Suppressor macrophage treated with lipopolysaccharide for 4 hours (primary cell): ENCODE data around the gene BABAM2.

ENCODE experiments used
- DNase-seq: peaks from one replicate; pipeline ENCODE4 v3.0.0-alpha.2; 2020

The BABAM2 gene

DNA sequence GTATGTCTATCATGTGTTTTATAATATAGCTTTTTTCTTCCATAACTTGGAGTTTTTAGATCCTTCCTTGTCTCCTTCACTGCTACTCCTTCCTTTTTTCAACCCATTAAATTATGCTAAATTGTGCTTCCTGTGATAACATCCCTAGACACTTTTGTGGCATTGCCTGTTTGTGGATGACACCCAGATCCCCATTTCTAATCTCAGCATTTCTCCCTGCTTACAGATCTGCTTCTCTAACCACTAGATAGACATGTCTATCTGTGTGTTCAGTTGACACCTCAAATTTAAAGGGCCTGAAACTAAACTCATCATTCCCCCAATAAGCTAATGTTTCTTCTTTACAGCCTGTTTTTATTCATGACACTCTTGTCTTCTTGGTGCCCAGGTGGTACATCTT lies 244.8 kb downstream of the BABAM2 start:
- no peak for DNase-seq

DNA sequence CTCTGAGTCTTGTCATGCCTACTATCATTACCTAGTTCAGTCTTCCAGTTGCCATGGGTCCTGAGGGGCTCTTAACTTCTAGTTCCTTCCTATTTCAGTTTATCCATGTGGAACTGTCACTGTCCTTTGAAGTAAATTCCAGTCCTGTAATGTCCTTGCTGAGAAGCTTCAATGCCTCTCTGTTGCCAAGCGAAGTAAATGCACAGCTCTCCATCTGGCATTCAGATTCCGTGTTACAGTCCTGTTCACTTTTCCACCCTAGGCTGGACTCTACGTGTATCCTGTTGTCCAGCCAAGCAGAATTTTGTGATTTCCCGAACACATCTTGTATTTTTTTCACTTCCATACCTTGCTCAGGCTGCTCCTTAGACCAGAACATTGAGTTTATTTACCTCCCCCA lies 245.3 kb downstream of the BABAM2 start:
- DNase-seq, result no peak

DNA sequence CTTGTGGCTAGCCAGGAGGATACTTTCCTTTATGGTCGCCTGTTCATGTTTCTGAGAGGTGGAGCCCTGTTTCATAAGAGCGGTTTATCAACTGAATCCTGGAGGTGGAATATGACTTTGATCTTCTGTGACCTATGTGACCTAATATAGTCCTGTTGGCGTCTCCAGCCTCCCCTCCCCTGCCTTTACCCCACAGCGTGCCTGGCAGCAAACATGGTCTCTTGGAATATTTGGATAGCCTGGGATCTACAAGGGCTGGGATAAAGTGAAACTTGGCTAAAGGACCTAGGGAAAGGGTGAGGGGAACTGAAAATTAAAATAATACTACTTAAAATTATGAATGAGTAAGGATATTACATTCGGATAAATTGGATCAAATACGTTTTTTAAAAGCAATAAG lies 246.0 kb downstream of the BABAM2 start:
- DNase-seq, result no peak

DNA sequence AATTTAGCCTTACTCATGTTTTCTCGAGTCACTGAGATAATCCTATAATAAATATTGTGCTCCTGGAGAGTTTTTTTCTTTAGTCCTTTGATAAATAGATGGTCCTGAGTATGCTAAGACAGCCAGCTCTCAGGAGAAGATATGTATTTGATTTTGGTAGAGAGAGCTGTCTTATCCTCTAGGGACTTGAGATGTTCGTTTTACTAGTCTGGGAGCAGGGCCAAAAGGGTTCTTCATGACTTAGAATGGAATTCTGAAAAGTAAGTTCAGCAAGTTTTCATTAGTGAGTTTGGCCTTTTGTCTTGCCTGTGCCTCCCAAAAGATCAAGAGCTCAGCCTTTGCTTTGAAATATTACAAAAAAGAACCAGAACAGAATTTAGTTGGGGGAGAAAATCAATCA lies 246.7 kb downstream of the BABAM2 start:
- DNase-seq, result no peak

DNA sequence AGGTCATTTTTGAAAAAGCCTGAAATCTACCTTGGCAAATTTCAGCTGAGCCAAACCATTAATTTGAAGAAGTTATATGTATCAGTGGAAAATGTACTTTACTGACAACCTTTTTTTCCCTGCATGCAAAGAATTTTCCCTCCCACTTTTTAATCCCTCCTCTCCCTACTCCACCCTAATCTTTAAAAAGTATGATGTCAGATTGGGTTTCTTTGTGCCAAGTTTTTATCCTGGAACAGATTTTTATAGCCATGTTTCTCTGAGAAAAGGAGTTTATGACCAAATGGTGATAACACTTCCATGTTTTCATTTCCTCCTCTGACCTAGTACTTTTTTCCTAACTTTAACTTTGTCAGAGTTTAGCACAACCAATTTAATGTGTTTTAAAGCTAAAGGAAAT lies 251.9 kb downstream of the BABAM2 start:
- no peak for DNase-seq

DNA sequence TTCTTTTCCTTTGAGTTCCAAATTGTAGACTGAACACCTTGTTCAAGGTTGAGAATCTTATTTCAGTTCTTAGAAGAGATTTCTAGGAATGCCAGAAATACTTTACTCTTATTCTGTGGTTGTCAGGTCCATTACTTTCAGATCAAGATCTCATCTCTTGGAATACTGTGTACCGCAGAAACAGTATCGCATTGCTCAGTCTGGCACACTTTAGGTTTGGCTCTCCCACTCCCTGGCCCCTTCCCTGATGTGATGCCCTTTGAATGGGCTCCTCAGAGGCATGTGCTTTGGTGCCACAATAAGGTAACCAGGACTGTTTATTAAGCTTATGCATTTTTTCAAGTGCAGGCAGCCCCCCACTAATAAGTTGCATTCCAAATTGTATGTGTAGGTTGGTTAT lies 257.5 kb downstream of the BABAM2 start:
- DNase-seq, result no peak

DNA sequence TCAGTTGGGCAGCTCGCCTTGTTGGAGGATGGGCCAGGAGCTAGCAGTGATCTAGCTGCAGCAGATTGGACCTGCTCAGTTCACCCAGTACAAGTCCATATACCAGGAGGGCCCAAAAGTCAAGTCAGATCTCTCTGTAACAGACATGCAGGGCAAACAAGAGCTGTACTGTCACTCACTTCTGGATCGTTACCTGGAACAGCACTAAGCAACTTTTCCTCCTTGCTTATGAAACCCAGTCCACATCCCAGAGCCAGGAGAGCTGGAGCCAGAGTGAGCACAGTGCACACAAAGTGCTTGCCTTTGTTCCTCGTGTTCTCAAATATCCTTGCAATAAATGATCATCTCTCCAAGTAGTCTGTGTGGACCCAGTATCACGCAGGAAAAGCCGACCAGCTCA lies 258.0 kb downstream of the BABAM2 start:
- no peak for DNase-seq

DNA sequence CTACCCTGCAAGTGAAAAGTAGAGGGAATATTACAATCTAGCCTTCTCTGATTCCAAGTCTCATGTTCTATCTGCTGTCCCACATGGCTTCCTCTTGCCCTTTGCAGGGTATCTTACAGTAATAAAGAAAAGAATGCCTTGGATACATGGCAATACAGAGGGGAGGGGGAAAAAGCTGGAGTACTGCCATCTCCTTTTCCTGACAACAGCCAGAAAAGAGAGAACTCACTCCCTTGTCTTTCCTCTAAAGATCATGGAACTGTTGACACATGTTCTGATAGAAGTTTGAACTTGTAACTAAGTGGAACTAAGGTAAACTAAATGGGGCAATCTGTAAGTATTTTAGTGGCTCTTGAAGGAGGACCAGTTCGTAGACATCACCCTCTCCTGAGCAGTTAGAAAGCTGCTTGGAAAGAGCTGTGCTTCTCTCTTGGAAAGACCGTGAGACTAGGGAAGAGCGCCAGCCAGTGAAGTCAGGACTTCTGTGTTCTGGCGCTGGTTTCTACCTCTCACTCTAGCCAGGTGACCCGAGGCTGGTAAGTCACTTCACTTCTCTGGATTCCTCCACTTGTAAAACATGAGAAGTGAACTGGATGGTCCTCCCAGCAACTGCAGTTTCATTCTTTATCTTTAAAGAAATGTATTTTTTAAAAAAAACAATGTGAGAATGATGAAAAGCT lies 259.8 kb downstream of the BABAM2 start:
- DNase-seq, result no peak

DNA sequence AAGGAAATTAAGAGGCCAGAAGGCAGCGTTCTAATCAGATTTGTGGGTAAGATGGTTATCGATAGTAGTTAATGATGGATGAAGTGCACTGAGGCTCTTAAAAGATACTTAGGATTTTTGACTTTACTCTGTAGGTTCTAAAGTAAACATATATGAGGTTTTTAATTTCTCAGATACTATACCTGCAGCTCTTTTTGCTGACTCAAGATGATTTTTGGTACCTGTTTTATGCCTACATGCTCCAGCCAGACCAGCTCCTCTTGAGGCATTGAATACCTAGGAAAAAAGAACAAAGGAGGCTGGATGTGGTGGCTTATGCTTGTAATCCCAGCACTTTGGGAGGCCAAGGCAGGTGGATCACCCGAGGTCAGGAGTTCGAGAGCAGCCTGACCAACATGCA lies 260.5 kb downstream of the BABAM2 start:
- DNase-seq, result no peak

DNA sequence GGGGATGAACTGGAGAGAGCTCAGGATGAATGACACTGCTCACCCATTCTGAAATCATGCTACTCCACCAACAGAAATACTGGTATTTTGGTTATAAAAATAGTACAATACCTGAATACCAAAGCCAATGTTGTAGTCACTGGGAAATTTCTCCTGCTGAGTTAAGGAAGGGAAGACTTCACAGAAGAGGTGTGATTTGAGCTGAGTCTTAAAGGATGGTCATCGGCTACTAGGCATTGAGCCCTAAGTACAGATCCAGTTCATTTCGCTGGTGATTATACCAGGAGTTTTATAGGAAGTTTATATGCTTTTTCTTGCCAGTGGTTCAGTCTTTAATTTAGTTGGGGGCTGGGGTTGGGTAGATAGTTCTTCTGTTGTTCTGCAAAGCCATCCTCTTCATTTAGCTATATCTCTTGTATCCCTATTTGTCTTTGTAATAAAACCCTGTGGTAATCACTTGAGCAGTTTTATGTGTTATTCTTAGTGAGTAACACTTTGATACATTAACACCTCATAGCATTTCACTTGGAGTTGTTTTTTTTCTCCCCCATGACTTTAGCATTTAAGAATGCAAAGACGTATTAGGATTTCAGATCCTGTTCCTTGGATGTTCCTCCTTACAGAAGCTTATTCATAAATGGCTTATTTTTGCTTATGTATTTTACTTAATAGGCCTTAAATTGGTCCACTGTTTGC lies 262.2 kb downstream of the BABAM2 start:
- no peak for DNase-seq

DNA sequence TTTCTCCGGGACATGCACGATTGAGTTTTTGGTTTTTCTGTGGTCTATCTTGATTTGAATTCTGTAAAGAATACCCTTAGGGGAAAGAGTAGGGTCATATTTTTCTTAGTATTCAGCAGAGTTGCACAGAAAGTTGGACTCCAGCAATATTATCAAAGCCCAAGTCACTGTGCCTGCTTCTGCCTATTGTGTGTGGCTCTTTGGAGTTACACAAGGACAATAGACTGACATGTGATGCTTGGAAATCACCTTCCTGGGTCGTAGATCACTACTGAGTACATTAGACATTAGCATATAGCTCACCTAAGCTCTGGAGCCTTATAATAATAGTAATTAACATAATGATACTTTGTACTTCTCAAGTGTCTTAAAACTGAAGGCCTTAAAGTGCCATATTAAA lies 263.3 kb downstream of the BABAM2 start:
- no peak for DNase-seq

DNA sequence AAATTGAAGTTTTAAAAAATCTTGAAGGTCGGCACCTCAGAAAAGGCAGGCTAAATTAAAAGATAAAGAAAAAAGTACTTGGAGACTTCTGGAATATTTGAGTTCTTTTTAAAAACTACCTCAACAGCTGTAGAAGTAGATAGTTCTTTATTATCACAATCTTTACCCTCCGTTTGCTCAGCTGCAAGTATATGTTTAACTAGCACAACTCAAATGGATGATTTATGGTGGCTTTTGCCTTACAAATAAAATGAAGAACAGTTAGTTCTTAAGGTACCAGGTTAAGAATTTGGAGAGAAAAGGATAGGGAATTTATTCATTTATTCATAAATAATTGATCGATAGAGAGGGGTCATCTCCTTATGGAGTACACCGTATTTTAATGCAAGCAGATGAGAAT lies 264.6 kb downstream of the BABAM2 start:
- DNase-seq, result no peak

DNA sequence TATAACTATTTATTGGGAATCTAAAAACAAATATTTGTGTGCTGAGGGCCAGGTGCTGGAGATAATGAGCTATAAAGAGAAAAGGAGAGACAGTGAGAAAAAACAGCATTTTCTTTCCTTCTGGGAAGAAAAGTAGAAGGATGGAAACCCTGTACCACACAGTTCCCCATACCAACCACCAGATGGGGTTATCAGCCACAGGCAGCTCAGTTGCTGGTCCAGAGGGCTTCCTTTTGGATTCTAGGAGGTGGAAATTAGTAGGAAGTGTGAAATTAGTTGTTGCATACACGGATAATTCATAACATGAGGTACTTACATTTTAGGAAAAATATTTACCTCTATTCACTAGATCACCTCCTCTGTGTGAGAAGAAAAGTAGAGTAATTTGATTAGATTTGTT lies 265.1 kb downstream of the BABAM2 start:
- peak; percentile 13 for DNase-seq

DNA sequence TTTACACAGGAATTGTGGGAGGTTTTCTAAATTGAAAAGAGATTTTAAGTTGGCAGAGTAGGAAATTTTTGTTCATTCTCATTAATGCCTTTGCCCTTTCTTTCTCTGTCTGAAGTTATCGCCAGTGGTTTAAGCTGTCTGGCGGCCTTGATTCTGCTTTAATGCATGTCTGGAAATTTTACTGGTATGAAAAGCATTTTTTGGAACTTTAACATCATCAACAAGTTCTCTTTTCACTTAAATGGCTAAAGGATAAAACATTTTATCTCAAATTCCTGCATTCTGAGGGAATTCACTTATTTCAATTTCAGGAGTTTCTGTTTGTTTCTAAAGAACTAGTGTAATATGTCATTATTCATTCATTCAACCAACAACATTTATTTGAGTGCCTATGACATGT lies 268.3 kb downstream of the BABAM2 start:
- no peak for DNase-seq

DNA sequence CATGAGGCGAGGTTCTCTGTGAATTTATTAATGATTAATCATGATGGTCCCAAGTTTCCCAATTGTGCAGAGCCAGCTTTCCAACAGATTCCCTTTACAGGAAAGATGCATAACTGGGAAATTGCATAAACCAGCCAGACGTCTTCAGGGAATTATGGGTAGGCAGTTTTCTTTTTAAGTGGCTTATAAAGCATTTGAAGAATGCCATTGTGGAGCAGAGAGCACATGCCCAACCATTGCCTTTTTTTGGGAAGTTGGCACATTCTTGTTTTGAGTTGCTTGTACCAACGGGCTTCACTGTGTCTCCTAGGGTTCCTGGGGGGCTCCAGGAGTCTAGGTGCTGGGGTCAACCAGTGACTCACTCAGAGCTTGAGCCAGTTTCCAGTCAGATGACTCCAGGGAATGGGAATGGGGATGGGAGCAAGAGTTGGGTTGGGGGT lies 270.5 kb downstream of the BABAM2 start:
- DNase-seq, result no peak

DNA sequence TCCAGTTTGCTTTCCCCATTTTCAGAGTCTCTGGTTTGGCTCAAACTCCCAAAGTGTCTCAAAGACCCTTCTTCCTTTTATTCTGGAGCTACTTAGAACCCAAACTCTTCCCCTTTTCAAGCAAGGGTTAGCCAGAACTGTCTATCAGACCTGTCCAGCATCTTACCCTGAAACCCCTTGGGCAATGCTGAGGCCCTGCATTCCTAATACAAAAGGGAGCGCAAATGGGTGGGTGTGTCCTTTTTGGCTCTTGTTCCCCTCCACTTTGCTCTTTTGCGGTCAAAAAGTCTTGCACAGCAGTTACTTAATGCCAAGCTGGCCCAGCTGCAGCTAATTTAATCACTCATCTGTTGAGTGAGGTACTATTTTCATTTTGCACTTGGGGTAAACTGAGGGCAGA lies 270.9 kb downstream of the BABAM2 start:
- no peak for DNase-seq

DNA sequence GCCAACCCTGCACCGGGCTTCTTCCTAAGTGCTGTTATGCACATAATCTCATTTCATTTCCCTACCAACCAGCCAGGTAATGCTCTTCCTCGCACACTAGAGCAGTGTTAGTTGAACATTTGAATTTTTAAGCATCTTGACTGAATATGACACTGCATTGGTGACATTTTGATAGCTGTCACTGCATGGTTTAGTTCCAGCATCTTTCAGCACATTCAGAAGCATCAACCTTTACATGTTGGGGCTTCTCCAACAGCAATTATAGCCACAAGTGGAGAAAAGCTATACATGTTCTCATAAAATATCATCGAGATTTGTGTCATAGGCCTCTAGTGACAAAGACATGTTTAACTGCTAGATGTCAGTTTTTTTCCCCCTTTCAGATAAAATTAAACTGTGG lies 272.0 kb downstream of the BABAM2 start:
- no peak for DNase-seq

DNA sequence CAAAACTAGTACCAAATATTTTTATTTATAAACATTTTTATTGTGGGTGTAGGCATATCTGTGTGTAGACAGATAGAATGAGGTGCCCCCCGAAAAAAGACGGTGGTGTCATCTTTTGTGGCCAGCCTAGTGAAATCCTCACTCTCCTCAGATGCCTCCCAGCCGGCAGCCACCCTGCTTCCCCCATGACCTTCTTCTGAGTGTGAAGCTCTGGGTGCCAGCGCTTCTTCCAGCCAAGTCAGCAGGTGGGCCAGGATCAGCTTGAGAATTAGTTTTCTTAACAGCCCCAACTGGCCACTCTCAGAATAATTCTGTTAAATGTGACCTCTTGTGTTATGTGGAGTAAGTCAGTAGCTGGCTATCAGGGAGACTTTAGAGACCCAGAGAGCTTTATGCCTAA lies 272.5 kb downstream of the BABAM2 start:
- no peak for DNase-seq

DNA sequence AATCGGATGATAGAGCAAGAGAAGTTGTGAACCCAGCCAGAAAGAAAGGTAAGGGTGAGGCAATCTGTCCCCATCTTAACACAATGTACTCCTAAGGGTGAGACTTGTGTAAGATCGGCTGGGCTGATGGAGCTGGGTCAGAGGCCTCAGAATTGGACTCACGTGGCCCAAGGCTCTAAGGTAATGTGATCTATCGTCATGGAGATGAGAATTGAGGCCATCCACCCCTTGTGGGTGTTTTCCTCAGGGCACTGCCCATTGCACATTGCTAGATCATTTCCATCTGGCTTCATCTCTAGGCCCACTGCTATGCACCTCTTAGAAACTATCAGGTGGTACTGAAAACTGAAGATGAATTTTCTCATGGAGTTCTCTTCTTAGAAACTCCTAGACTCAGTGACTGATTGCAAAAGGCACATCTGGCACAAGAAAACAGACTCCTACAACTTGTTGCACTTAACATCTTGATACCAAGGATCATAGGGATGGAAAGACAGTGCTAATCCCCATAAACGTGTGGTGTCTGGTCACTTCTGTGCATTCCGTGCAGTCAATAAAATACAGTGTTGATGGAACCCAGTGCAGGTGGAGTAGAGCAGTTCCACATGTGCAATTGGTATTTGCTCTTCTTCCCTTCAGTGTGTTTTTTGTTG lies 273.2 kb downstream of the BABAM2 start:
- no peak for DNase-seq

DNA sequence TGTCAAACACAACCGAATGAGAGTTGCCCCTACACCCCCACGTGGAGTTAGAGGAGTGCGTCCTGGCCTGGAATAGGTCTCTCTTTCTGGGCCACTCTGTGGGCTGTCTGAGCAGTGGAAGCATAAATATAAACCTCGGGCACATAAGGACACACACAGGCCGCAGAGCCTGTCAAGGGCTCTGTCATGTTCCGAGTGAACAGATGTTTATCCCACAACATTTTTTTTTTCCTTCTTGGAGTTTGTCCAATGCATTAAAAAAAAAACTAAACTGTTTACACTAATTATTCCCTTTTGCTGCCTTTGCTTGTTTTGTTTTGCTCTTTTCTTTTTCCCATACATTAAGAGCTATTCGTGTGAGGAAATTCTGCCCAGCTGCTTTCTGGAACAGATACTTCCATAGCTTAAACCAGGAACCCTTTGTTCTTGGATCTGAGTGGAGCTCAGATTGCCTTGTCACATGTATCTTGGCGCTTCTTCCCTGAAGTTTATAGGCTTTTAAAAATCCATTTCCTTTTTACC lies 273.8 kb downstream of the BABAM2 start:
- no peak for DNase-seq

DNA sequence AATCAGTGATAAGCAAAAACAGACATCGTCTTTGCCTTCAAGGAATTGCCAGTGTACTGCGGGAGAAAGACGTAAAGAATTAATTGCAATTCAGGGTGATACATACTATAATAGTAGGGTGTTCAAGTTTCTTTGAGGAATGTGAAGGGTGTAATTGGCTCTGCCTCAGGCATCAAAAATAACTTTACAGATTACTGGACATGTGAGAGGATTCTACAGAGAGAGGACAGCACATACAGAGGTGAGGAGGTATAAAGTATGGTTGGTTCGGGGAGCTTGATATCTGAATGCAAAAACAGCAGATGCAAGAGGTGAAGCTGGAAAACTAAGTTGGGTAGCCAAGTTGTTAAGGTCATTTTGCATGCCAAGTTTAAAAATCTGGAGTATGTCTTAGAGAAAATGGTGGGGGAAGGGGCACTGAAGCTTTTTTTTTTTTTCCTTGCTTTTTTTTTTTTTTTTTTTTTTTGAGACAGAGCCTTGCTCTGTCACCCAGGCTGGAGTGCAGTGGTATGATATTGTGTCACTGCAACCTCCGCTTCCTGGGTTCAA lies 274.6 kb downstream of the BABAM2 start:
- no peak for DNase-seq

DNA sequence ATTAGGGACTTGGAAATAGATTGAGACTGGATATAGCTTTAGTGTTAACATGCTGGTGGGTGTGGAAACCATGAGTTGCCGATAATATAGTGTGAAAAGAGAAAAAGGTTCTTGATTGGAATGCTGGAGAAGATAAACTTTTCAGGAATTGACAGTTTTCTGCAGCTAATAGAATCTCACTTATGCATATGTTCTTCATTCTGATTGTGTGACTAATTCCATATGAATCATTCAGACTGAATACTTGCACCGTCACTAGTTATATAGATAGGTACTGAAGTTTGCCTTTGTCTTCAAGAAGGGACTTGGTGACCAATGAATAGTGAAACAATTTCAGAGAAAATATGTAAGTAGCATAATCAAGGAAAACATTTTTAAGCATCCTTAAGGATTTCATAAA lies 276.4 kb downstream of the BABAM2 start:
- no peak for DNase-seq

DNA sequence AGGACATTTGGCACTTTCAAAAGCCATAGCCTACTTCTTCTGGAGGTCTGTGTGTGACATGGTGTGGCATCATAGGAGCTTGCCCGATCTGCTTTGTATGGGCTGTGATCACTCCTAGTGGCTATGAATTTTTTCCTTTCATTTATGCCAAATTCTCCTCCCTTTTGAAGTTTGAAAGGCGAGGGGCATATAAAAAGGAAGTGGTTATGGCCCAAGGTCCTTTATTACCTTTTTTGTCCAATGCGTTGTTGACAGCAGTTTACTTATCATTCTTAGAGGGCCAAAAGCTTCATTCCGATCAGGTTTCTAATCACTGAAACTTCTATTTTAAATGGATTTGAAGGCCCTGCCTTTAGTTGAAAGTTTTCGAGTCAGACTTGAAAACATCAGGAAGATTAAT lies 277.8 kb downstream of the BABAM2 start:
- no peak for DNase-seq

DNA sequence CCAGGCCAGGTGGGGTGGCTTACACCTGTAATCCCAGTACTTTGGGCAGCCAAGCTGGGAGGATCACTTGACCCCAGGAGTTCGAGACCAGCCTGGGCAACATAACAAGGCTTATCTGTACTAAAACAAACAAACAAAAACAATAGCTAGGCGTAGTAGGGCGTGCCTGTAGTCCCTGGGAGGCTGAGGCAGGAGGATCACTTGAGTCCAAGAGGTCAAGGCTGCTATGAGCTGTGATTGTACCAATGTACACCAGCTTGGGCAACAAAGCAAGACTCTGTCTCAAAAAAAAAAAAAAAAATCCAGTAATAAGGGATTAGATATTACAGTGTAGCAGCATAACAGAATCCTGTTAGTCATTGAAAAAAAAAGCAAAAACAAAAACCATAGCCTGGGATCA lies 279.0 kb downstream of the BABAM2 start:
- DNase-seq, result no peak
